Epithelial cell of prostate (primary cell): Measurements from ENCODE around the gene GNS.

Experiments
- DNase-seq: peaks from one replicate; pipeline ENCODE4 v3.0.0-alpha.2; 2011; ENCODE audit warnings: low read depth, low spot score
- H3K27ac ChIP-seq: fragments of 450-650 bp; 2 replicates; pipeline ENCODE4 v1.5.1; 2017; ENCODE audit warnings: mild to moderate bottlenecking

Gene GNS

DNA sequence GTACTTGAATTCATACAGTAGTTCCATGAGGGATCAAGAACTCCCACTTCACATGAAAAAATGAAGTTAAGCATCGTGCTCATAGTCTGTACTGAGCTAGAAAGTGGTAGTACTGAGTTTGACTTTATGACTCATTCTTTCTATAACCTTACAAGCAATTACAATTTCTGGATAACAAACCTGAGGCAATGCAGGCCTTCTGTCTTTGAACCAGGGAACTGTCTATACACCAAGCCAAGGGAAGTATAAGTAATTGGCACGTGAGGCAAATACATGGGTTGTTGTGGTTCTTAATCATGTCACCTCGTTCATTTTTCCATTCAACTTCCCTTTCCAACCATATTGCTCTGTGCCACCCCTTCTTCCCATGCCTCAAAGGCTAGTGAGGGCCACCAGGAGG is 16.8 kb downstream of the GNS start:
- no peak overlapping the region for H3K27ac ChIP-seq

DNA sequence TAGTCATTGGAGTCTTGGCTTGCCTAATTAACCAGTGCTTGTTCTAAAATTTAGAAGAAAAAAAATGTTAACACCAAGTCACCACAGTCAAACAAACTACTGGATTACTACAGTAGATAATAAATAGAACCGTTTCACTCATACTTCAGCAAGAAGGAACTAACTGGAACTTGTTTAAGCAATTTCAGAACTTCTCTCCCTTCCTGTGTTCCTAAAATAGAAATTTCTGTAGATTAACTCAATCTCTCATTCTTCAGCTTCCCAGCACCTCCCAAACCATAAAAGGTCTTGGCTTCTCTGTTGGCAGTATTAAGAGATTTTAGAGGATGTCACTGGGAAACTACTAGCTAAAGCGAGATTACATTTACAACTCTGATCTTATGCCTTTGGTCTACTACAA is 18.6 kb downstream of the GNS start:
- no peak overlapping the region for H3K27ac ChIP-seq
- no peak for DNase-seq

More for the DNA sequence above, 16.8 kb downstream of the GNS start:
- DNase-seq, result no peak

DNA sequence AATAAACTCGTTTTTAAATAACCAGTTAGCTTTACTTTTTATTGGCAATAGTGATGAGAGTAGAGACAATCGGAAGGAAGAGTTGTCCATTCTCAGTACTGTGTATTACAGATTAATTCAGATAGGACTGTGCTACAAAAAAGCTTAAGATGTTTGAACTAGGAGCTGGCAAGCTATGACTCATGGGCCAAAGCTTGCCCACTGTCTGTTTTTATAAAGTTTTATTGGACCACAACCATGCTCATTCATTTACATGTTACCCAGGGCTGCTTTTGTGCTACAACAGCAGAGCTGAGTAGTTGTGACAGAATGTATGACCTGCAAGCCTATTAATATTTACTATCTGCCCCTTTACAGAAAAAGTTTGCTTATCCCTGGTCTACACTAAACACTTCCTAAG is 19.4 kb downstream of the GNS start:
- no peak overlapping the region for H3K27ac ChIP-seq
- no peak for DNase-seq

DNA sequence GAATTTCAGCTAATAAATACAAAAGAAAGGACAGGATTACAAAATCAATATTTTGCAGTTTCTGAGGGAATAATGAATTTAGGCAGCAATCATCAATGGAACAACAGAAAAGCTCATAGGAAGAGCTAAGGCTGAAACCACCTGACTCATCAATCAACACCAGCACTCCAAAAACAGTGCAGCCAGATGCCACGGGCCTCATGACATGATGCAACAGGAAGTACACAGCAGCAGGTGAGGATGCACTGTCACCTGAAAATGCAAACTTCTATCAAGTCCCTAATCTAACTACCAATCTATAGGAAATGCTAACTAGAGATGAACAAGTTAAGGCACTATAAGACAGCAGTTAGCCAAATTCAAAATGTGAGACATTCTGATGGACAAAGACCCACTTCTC is 21.7 kb downstream of the GNS start:
- DNase-seq, result no peak
- H3K27ac ChIP-seq, result peak overlapping the region; percentile 74

DNA sequence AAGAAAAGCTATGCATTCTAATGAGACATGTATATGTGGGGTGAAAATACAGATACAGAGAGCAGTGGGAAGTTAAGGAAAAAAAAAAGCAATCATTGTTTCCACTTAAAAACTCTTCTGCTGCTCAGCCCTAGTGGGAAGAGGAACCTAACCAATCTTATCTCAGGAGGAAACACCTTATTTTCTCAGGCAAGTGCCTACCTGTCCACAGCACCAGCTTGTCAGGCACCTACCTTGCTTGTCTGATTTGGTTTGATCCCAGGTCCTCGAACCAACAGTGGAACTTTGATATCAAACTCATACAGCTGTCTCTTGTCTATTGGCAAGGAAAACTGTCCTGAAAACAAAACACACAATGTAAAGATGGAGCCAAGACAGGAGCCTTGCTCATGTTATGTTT is 22.4 kb downstream of the GNS start:
- DNase-seq, result no peak
- H3K27ac ChIP-seq, result peak overlapping the region; percentile 74

DNA sequence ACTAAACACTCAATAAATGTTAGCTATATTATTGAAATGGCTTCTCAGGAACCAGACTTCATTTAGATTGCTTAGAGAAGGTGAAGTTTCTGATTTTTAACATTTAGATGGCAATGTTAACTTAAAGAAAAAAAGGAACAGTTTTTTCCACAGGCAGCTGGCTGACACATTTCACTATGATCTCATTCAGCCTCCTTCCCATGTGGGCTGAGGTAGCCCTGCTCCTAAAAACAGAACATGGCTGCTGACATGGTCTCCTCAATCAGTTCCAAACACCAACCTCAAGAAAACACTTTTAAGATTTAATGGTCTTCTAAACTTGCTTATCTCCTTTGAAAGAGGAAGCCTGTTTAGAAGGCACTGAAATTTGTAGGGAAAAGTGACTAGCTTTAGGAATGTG is 23.8 kb downstream of the GNS start:
- H3K27ac ChIP-seq, result no peak overlapping the region

GRCh38 chr12:64733857-64734256 is 25.3 kb downstream of the GNS start:
- peak; percentile 82 for DNase-seq
- H3K27ac ChIP-seq, result no peak overlapping the region

More for the DNA sequence above, 23.8 kb downstream of the GNS start:
- DNase-seq, result no peak

GRCh38 chr12:64731683-64732082 is 27.5 kb downstream of the GNS start:
- no peak for DNase-seq
- H3K27ac ChIP-seq, result no peak overlapping the region

DNA sequence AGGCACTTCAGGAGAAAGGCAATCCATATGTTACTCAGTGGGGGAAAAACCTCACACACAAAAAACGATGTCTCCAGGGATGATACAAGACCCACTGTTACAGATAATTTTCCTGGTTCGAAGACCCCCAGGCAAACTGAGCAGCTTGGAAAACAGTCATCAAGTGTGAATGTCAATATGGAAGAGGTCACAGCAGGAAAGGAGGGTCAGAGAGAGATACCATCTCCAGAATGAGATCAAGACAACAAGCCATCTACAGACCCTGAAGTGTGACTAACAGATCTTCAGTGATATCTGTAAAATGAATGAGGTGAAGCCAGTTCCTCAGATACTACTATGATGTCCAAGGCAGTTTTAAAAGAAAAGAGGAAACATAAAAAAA is 28.6 kb downstream of the GNS start:
- no peak for DNase-seq
- H3K27ac ChIP-seq, result no peak overlapping the region

- H3K27ac ChIP-seq, result no peak overlapping the region
- DNase-seq, result no peak
These were observed 29.2 kb downstream of the GNS start for GRCh38 chr12:64729909-64730587.

DNA sequence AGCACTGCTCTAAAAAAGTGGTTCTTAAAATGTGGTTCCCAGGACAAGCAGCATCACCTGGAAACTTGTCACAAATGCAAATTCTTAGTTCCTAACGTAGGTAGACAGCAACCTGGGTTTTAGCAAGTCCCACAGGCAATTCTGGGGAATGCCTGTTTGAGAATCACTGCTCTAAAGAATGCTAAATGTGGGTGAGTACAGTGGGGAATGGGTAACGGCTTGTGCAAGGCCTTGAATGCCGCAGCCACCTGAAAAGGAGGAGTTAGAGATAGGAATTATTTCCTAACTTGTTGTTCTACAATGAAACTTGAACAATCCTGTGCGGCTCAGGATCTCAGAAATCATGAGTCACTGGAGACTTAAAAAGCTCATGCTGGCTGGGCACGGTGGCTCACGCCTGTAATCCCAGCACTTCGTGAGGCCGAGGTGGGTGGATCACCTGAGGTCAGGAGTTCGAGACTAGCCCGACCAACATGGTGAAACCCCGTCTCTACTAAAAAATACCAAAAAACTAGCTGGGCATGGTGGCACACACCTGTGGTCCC is 34.9 kb downstream of the GNS start:
- DNase-seq, result no peak
- H3K27ac ChIP-seq, result no peak overlapping the region

DNA sequence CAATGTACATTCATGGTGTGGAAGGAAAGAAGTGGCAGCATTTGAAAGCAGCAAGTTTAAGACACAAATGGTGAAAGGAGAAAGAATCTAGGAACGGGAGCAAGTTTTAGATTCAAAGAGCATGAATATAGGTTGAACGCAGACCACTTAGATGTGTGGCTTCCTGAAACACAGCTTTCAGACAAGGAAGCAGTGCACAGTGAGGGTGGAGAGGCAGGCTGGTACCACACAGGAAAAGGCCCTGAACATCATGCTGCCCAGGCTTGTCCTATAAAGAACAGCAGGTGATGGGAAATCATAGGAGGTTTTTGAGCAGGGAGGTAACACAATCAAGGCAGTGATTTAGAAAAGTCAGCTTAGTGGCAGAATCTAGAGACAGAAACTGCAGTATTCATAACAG is 35.6 kb downstream of the GNS start:
- H3K27ac ChIP-seq, result no peak overlapping the region
- no peak for DNase-seq

DNA sequence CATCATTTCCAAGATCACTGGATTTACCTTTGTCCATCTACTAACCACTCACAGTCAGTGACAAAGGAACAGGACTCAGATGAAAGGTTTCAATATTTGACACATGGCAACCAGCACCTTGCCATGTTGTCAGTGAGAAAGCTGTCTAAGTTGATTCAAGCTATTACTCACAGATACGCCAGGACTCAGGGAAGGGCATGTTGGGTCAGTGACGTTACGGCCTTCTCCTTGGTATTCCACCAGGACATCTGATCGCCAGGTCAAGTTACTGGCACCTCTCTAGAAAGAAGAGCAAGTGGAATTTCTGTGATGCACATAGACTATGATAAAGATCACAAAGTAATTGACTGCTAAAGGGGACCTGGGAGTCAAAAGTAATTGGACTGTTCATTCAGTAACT is 36.4 kb downstream of the GNS start:
- no peak for DNase-seq
- no peak overlapping the region for H3K27ac ChIP-seq

- no peak overlapping the region for H3K27ac ChIP-seq
- no peak for DNase-seq
These were observed 38.3 kb downstream of the GNS start for GRCh38 chr12:64720884-64721283.

DNA sequence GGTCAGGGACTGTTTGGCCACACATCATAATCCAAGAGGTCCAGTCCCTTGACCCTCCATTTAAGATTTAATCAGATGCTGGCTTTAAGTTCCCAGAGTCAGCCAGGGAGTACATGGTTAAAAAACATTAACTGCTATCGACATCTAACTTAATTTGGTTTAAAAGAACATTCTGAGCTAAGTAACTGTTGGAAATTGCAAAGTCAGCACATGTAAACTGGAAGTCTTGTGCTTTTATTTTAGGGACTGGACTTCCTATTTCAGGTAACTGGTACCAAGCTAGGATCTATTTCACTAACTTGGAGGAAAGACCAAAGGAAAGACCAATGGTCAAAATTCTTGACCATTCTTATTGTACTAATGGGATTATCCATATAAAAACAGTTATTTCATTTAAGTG is 40.6 kb downstream of the GNS start:
- H3K27ac ChIP-seq, result no peak overlapping the region
- no peak for DNase-seq

DNA sequence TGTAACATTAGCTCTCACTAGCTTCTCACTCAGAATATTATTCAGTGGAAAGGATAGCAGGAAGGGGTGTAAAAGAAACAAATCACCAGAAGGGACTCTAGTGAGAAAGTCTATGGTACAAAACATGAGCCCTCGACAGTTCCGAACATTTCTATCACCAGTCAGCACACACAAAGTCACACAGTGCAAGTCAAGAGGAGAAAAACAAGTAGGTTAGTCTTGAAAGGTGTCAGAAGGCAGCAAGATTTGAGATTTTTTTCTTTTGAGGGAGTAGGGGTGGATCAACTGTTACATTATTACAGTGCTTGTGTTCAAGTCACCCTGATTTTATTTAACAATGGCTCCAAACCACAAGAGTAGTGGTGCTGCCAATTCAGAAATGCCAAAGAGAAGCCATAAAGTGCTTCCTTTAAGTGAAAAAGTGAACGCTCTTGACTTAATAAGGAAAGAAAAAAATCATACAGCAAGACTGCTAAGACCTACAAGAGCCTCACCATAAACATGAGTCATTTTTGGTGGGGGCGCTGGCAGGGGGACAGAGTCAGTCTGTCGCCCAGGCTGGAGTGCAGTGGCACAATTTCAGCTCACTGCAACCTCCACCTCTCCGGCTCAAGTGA is 42.3 kb downstream of the GNS start:
- no peak for DNase-seq
- no peak overlapping the region for H3K27ac ChIP-seq

- H3K27ac ChIP-seq, result no peak overlapping the region
These were observed 42.8 kb downstream of the GNS start for GRCh38 chr12:64716371-64716770.

DNA sequence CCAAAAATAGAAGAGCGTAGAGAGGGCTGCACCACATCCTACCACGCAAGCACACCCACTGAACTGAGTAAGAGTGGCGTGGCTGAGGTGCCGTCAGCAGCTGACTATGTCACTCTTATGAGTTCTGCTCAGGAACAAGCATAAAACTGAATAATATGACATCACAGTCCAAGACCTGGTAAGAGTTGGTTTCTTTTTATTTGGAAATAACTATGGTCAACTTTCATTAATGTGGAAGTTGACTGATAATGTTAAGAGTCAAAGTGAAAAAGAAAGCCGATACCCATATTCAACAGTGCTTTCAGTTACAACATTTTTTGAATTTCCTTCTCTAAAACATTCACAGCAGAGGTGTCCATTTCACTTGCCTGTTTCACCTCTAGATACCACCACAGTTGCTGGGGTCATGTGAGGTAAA is 44.6 kb downstream of the GNS start:
- DNase-seq, result no peak
- no peak overlapping the region for H3K27ac ChIP-seq

More at GRCh38 chr12:64716371-64716770, 42.8 kb downstream of the GNS start:
- DNase-seq, result no peak

GRCh38 chr12:64713376-64713775 is 45.8 kb downstream of the GNS start:
- no peak for DNase-seq
- no peak overlapping the region for H3K27ac ChIP-seq

DNA sequence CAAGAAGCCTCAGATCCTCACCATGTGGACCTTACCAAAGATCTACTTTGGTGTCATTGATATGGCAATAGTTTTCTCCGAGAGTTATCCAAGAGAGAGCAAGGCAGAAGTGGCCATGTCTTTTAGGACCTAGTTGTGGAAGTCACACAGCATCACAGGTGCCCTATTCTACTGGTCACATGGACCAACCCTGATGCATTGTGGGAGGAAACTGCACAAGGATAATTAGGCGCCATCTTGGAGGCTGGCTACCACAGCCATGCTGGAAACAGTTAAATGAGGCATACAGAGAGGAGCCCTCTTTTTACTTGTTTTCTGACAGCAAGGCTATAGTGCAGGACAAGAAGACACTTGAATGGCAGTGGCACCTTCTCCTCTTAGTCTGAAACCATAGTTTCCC is 49.8 kb downstream of the GNS start:
- no peak for DNase-seq
- no peak overlapping the region for H3K27ac ChIP-seq

- DNase-seq, result no peak
- H3K27ac ChIP-seq, result no peak overlapping the region
These were observed 51.3 kb downstream of the GNS start for GRCh38 chr12:64707926-64708325.

DNA sequence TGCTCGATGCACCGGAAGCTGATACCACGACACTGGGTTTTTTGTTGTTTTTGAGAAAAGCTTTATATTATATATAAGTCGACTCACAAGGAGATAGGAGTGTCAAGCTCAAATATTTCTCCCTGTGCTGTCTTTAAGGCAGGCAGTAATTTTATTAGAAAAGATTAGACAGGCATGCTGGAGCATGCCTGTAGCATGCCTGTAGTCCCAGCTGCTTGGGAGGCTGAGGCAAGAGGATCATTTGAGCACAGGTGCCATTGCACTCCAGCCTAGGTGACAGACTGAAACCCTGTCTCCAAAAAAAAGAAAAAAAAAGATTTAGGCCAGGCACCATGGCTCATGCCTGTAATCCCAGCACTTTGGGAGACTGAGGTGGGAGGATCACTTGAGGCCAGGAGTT is 51.8 kb downstream of the GNS start:
- no peak for DNase-seq
- H3K27ac ChIP-seq, result no peak overlapping the region
